Lung (tissue), 12 donors: ENCODE data around the gene MBP. TPM values are rescaled to one million over a fixed set of nuclear protein-coding genes. Genes with fewer than 3 reads are reported as not detected.

Experiments used
- ATAC-seq: fragments of 200-7000 bp; cut with Tn5 transposase; one replicate; pipeline ENCODE4 v1.9.1; 2020; ENCODE audit warnings: moderate number of reproducible peaks; ENCODE audit not compliant: insufficient read depth, low FRiP score
- DNase-seq, 3 donors: peaks; one replicate each; pipeline ENCODE4 v3.0.0-alpha.2; 2013 to 2017
- H3K27ac ChIP-seq, 2 donors: one replicate each; pipeline ENCODE4 v1.5.1; 2013; ENCODE audit warnings: mild to moderate bottlenecking in 2 of 2, moderate library complexity in 2 of 2, control low read depth in 1 of 2, inconsistent platforms in 1 of 2, low read depth in 1 of 2, low read length in 1 of 2
- H3K27me3 ChIP-seq, 3 donors: one replicate each; pipeline ENCODE4 v1.5.1; 2013; ENCODE audit warnings: low read length in 2 of 3; ENCODE audit not compliant: control insufficient read depth in 3 of 3, insufficient read depth in 3 of 3
- H3K36me3 ChIP-seq, 4 donors: one replicate each; pipeline ENCODE4 v1.5.1; 2013; ENCODE audit warnings: low read length in 4 of 4, mild to moderate bottlenecking in 1 of 4, moderate library complexity in 1 of 4; ENCODE audit not compliant: control insufficient read depth in 4 of 4, insufficient read depth in 4 of 4
- H3K4me1 ChIP-seq, 5 donors: one replicate each; pipeline ENCODE4 v1.5.1; 2013; ENCODE audit warnings: low read length in 5 of 5, mild to moderate bottlenecking in 2 of 5, moderate library complexity in 1 of 5; ENCODE audit not compliant: control insufficient read depth in 5 of 5, insufficient read depth in 5 of 5
- H3K4me3 ChIP-seq: one replicate; pipeline ENCODE4 v1.5.1; 2013; ENCODE audit warnings: mild to moderate bottlenecking, control low read depth, moderate library complexity
- H3K9ac ChIP-seq, 2 donors: one replicate each; pipeline ENCODE4 v1.5.1; 2013; ENCODE audit warnings: low read length in 2 of 2, control low read depth in 1 of 2; ENCODE audit not compliant: insufficient read depth in 1 of 2
- H3K9me3 ChIP-seq, 4 donors: one replicate each; pipeline ENCODE4 v1.5.1; 2013; ENCODE audit warnings: low read length in 3 of 4, mild to moderate bottlenecking in 1 of 4, moderate library complexity in 1 of 4; ENCODE audit not compliant: control insufficient read depth in 4 of 4, insufficient read depth in 3 of 4
- CTCF ChIP-seq: IDR thresholded peaks from 2 replicates; pipeline ENCODE4 v1.5.1; 2012; ENCODE audit warnings: mild to moderate bottlenecking; ENCODE audit errors: control extremely low read depth, extremely low read depth
- WGBS, 2 donors: extraction: QIAGEN DNeasy Blood & Tissue Kit; methylation state at CpG; one replicate each; pipeline ENCODE4 v1.1.7; 2013; 5-methylcytosine and 5-hydroxymethylcytosine counted together
- polyA plus RNA-seq, 2 donors: library from polyadenylated mRNA; stranded (reverse); fragments of 200-250 nt; gene quantifications; one replicate each; pipeline ENCODE4 v1.2.1, GENCODE V29; 2013
- total RNA-seq, 2 donors: library from RNA; depleted of rRNA in 1 of 2; stranded (reverse); fragments of >200 nt in 1 of 2; gene quantifications; one replicate each; pipeline ENCODE4 v1.2.1, GENCODE V29; 2014 to 2021
- donor health status: control.
- donor health status: control.
- donor health status: Bipolar disorder and iron deficiency.
- donor health status: healthy.
- donor health status: DM: yes; HTN: yes; CAD: no.

The MBP gene
- total and polyA plus RNA-seq, 4 donors: 15.6 to 64.1 (median 30.9) TPM

GRCh38 chr18:77162580-77162979 is 30.0 kb upstream of the MBP start:
- ATAC-seq (no peak), DNase-seq (no peak)
- Histone ChIP-seq H3K4me3 (no peak overlapping the region), H3K36me3 (no peaks in the 10 kb centered on the region), H3K9ac (no peak overlapping the region), H3K9me3 (peaks cover 0 to 2% (median 0%) of the 10 kb centered on the region in 4 donors), H3K27ac (no peak overlapping the region), H3K27me3 (peaks cover 0 to 16% (median 5%) of the 10 kb centered on the region in 3 donors), H3K4me1 (no peaks in the 10 kb centered on the region)
- no peak for TF ChIP-seq CTCF
- 81 to 85% methylated on average over 8 of the region's 8 CpGs for WGBS, 2 donors

GRCh38 chr18:77161961-77162360 is 29.4 kb upstream of the MBP start:
- 64 to 68% methylated on average over 5 of the region's 5 CpGs for WGBS, 2 donors
- Histone ChIP-seq H3K27me3 (peaks cover 0 to 13% (median 5%) of the 10 kb centered on the region in 3 donors), H3K4me1 (no peaks in the 10 kb centered on the region), H3K27ac (no peak overlapping the region), H3K36me3 (no peaks in the 10 kb centered on the region), H3K9me3 (peaks cover 0 to 2% (median 0%) of the 10 kb centered on the region in 4 donors), H3K9ac (no peak overlapping the region), H3K4me3 (no peak overlapping the region)
- TF ChIP-seq CTCF: no peak
- DNase-seq (no peak), ATAC-seq (no peak)

GRCh38 chr18:77161383-77161782 is 28.8 kb upstream of the MBP start:
- DNase-seq (no peak), ATAC-seq (no peak)
- Histone ChIP-seq H3K27me3 (peaks cover 0 to 13% (median 5%) of the 10 kb centered on the region in 3 donors), H3K36me3 (no peaks in the 10 kb centered on the region), H3K9ac (no peak overlapping the region), H3K27ac (no peak overlapping the region), H3K4me3 (no peak overlapping the region), H3K9me3 (peaks cover 0 to 2% (median 0%) of the 10 kb centered on the region in 4 donors), H3K4me1 (no peaks in the 10 kb centered on the region)
- TF ChIP-seq CTCF: no peak
- WGBS, 2 donors: 43 to 66% methylated on average over 7 of the region's 7 CpGs

- Histone ChIP-seq H3K27me3 (peaks cover 0 to 13% (median 5%) of the 10 kb centered on the region in 3 donors), H3K9me3 (peaks cover 0 to 2% (median 0%) of the 10 kb centered on the region in 4 donors), H3K4me3 (no peak overlapping the region), H3K36me3 (no peaks in the 10 kb centered on the region), H3K27ac (no peak overlapping the region), H3K9ac (no peak overlapping the region), H3K4me1 (no peaks in the 10 kb centered on the region)
- no peak for TF ChIP-seq CTCF
- DNase-seq (no peak), ATAC-seq (no peak)
- WGBS, 2 donors: 23 to 46% methylated on average over 11 of the region's 11 CpGs
Measured at GRCh38 chr18:77160515-77160914, 27.9 kb upstream of the MBP start.
